ENCODE results near the gene SCG2.

- TF ChIP-seq YY1 (IDR thresholded peaks at IDR 0.05; ENCODE audit: insufficient read depth, insufficient read length) (no peak), SUZ12 (IDR thresholded peaks at IDR 0.05; ENCODE audit: extremely low read depth, insufficient read depth, insufficient read length) (no peak)
Observed at GRCh38 chr2:223611061-223611460, 8.9 kb upstream of the SCG2 start.

All from NT2/D1 (cell line).